ENCODE measurements around the gene ACADL. TPM values are rescaled to one million over a fixed set of nuclear protein-coding genes. Genes with fewer than 3 reads are reported as not detected.
A peak's percentile ranks its signal among the peaks of the same experiment; 100 is the strongest.

The ACADL gene
- total and polyA plus RNA-seq, 3 experiments from 2014 or later = not detected

DNA sequence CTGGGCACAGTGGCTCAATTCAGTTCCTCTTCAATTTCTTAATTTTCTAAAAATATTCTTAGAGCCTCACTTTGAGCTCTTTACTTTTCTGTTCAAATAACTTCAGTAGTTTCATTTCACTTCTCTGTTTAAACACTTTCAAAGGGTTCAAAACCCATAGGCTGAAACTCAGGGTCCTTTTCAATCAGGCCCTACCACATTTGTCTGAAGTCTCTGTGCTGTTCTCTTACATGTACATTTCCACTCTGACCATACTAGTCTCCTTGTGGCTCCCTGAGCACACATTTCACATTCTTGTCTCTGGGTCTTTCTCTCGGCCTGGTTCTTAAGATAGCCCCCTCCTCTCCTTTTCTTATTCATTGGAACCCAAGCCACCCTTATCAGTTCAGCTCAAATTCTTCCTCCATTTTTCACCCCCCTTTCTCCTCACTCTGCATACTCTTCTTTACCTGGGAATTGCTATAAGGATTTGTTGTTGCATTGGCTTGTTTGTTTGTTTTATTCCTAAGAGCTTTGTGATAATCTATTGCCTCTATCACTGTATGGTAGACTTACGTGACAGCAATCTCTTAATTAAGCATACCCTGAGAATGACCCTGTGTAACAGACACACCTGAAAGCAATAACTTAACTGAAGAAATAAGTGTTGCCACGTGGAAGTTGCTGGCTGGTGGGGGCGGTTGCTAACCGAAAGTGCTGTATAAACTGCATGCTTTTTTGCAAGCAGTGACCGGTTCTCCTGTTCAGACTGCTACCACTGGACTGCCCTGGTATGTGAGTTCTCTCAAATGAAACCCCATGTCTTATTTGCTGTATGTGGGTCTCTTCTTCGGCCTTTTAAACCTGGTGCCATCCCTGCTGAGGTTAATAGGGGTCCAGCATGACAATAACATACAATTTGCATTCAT, 27.7 kb upstream of the ACADL start:
- ChIA-PET POLR2A (no interaction called here), CTCF (interaction anchor here (1.3 kb wide), 1 partner anchor 12 kb away, joined by 3 read pairs; no protein-coding TSS in a partner anchor)
- Histone ChIP-seq H3K36me3 (ENCODE audit: insufficient read depth, low read length) (no peaks in the 10 kb centered on the region), H3K27ac (ENCODE audit: low read depth, low read length) (no peak overlapping the region), H3K4me3 (ENCODE audit: low read length) (no peak overlapping the region), H3K9me3 (ENCODE audit: low read length) (no peaks in the 10 kb centered on the region), H3K27me3 (ENCODE audit: insufficient read depth, low read length, poor library complexity, severe bottlenecking) (no peaks in the 10 kb centered on the region), H3K4me1 (ENCODE audit: insufficient read depth, low read length) (no peaks in the 10 kb centered on the region)
- peak overlapping the region in 1 of 8 donors; percentile 0 for H3K27ac Mint-ChIP-seq
- H3K4me1 Mint-ChIP-seq = no peaks in the 10 kb centered on the region
- no peak for DNase-seq
- H3K9me3 Mint-ChIP-seq = no peaks in the 10 kb centered on the region
- peaks cover 0 to 3% of the 10 kb centered on the region in 2 donors for H3K27me3 Mint-ChIP-seq
- H3K36me3 Mint-ChIP-seq = no peaks in the 10 kb centered on the region
- H3K4me3 Mint-ChIP-seq = no peak overlapping the region

DNA sequence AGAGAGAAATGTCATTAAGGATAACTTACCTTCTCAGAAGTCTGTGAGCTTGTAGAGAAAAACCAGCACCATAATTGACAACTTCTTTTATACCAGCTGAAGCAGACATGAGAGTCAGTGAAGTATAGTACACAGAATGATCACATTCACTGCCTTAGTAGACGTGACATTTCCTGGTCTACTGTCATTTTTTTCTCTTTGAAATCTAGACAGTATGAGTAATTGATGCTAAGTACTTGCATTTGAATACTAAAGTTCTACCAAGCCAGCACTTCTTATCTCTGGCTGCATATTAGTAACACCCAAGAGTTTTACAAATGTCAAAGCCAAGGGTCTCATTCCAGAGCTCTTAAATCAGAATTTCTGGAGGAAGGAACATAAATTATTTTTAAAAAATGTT, 25.4 kb upstream of the ACADL start:
- Mint-ChIP-seq H3K4me3 (no peak overlapping the region), H3K27ac (no peak overlapping the region), H3K4me1 (no peaks in the 10 kb centered on the region), H3K27me3 (peaks cover 4 to 10% of the 10 kb centered on the region in 2 donors), H3K9me3 (peaks cover 0 to 4% (median 0%) of the 10 kb centered on the region in 5 donors), H3K36me3 (no peaks in the 10 kb centered on the region)
- CTCF ChIA-PET = no interaction called here
- POLR2A ChIA-PET = no interaction called here
- Histone ChIP-seq H3K27ac (ENCODE audit: low read depth, low read length) (no peak overlapping the region), H3K4me3 (ENCODE audit: low read length) (no peak overlapping the region), H3K27me3 (ENCODE audit: insufficient read depth, low read length, poor library complexity, severe bottlenecking) (no peaks in the 10 kb centered on the region), H3K4me1 (ENCODE audit: insufficient read depth, low read length) (no peaks in the 10 kb centered on the region), H3K9me3 (ENCODE audit: low read length) (no peaks in the 10 kb centered on the region), H3K36me3 (ENCODE audit: insufficient read depth, low read length) (no peaks in the 10 kb centered on the region)
- no peak for DNase-seq

DNA sequence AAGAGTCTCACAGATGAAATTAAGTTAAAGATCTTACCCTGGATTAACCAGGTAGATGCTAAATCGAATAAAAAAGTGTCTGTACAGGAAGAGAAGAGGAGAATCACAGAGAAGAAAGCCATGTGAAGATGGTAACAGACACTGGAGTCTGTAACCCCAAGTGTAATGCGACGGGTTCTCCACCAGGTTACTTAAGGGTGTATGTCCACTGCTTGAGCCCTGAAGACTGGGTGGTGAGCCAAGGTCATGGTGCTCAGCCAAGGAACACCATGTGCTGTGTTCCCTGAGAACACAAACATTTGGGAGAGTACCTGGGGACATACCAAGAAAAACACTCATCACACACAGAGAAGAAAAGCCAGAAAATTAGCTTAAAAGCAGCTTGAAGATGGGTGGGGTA, 8.2 kb upstream of the ACADL start:
- no peaks in the 10 kb centered on the region for H3K27me3 ChIP-seq (ENCODE audit: insufficient read depth, low read length, poor library complexity, severe bottlenecking)
- Mint-ChIP-seq H3K4me1 (no peaks in the 10 kb centered on the region), H3K4me3 (no peak overlapping the region), H3K36me3 (no peaks in the 10 kb centered on the region), H3K9me3 (no peaks in the 10 kb centered on the region), H3K27ac (no peak overlapping the region), H3K27me3 (peaks cover 11 to 36% of the 10 kb centered on the region in 2 donors)
- H3K27ac ChIP-seq (ENCODE audit: low read depth, low read length) = no peak overlapping the region
- no peaks in the 10 kb centered on the region for H3K9me3 ChIP-seq (ENCODE audit: low read length)
- POLR2A ChIA-PET = no interaction called here
- CTCF ChIA-PET = no interaction called here
- no peaks in the 10 kb centered on the region for H3K36me3 ChIP-seq (ENCODE audit: insufficient read depth, low read length)
- DNase-seq = no peak
- H3K4me1 ChIP-seq (ENCODE audit: insufficient read depth, low read length) = no peaks in the 10 kb centered on the region
- H3K4me3 ChIP-seq (ENCODE audit: low read length) = no peak overlapping the region

DNA sequence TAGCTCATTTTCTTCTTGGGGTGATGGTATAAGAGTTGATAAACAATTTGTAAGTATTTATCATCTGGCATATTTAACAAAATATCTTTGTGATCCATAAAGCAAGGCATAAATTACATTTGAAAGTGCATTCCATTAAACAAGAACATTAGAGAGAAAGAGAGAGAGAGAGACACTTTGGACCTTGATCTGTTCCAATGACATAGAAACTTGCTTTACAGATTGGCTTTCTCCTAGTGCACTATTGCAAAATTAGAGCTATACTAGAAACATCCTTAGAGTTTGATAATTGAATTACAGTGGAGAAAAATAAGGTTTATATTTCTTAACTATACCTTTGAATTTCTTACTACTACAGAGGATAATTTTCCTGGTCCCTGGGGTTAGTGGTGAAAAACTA, 5.7 kb upstream of the ACADL start:
- H3K27ac Mint-ChIP-seq = no peak overlapping the region
- H3K9me3 Mint-ChIP-seq = no peaks in the 10 kb centered on the region
- no peak overlapping the region for H3K4me3 ChIP-seq (ENCODE audit: low read length)
- POLR2A ChIA-PET = no interaction called here
- peaks cover 13 to 37% of the 10 kb centered on the region in 2 donors for H3K27me3 Mint-ChIP-seq
- H3K27ac ChIP-seq (ENCODE audit: low read depth, low read length) = no peak overlapping the region
- no peak for DNase-seq
- no peaks in the 10 kb centered on the region for H3K9me3 ChIP-seq (ENCODE audit: low read length)
- H3K4me1 ChIP-seq (ENCODE audit: insufficient read depth, low read length) = no peaks in the 10 kb centered on the region
- H3K4me3 Mint-ChIP-seq = no peak overlapping the region
- no peaks in the 10 kb centered on the region for H3K27me3 ChIP-seq (ENCODE audit: insufficient read depth, low read length, poor library complexity, severe bottlenecking)
- H3K36me3 Mint-ChIP-seq = no peaks in the 10 kb centered on the region
- CTCF ChIA-PET = no interaction called here
- no peaks in the 10 kb centered on the region for H3K36me3 ChIP-seq (ENCODE audit: insufficient read depth, low read length)
- peaks cover 0 to 1% (median 0%) of the 10 kb centered on the region in 3 donors for H3K4me1 Mint-ChIP-seq

DNA sequence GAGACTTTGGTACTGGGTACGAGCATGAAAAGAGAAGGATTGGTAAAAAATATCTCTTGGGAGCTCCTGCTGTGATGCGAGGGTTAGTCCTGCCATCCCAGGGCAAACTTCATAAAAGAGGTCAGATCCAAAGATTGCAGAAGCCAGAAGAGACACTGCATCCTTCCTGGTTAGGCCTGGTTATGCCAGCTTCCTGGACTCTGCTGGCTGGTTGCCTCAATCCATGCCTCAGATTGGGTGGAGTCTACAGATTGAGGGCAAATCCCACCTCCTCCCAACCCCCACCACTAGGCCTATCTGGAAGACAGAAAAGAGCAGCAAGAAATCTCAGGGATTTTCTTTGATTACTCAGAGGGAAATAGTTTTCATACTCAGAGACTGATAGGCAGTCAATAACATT, 5.3 kb upstream of the ACADL start:
- Mint-ChIP-seq H3K9me3 (no peaks in the 10 kb centered on the region), H3K4me3 (no peak overlapping the region), H3K4me1 (peaks cover 0 to 3% (median 0%) of the 10 kb centered on the region in 3 donors), H3K27ac (no peak overlapping the region), H3K27me3 (peaks cover 13 to 42% of the 10 kb centered on the region in 2 donors), H3K36me3 (no peaks in the 10 kb centered on the region)
- POLR2A ChIA-PET = no interaction called here
- CTCF ChIA-PET = no interaction called here
- Histone ChIP-seq H3K27ac (ENCODE audit: low read depth, low read length) (no peak overlapping the region), H3K36me3 (ENCODE audit: insufficient read depth, low read length) (no peaks in the 10 kb centered on the region), H3K4me1 (ENCODE audit: insufficient read depth, low read length) (no peaks in the 10 kb centered on the region), H3K9me3 (ENCODE audit: low read length) (no peaks in the 10 kb centered on the region), H3K4me3 (ENCODE audit: low read length) (no peak overlapping the region), H3K27me3 (ENCODE audit: insufficient read depth, low read length, poor library complexity, severe bottlenecking) (no peaks in the 10 kb centered on the region)
- no peak for DNase-seq

DNA sequence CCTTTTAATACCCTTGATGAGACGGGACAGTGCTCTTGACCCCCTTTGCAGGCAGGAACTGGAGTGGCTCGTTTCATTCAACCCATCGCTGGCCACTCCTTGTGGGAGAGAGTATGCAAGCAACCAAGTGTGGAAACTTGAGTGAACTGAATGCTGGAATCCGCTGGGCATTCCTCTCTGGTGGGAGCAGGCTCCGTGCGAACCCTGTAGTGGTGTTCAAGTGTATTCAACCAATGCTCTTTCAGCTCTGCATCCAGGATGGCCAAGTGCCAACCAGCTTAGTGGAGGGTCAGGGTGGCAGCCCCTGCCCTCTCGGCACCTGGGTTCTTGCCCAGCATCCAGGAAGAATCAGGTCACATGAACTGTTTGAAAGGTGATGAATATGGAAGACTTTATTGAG, 3.3 kb upstream of the ACADL start:
- no peak for DNase-seq
- Histone ChIP-seq H3K4me1 (ENCODE audit: insufficient read depth, low read length) (no peaks in the 10 kb centered on the region), H3K36me3 (ENCODE audit: insufficient read depth, low read length) (no peaks in the 10 kb centered on the region), H3K27ac (ENCODE audit: low read depth, low read length) (no peak overlapping the region), H3K9me3 (ENCODE audit: low read length) (no peaks in the 10 kb centered on the region), H3K4me3 (ENCODE audit: low read length) (no peak overlapping the region), H3K27me3 (ENCODE audit: insufficient read depth, low read length, poor library complexity, severe bottlenecking) (peaks cover 2% of the 10 kb centered on the region)
- Mint-ChIP-seq H3K9me3 (no peaks in the 10 kb centered on the region), H3K4me3 (no peak overlapping the region), H3K27ac (no peak overlapping the region), H3K27me3 (peaks cover 13 to 55% of the 10 kb centered on the region in 2 donors), H3K4me1 (peaks cover 6 to 10% (median 7%) of the 10 kb centered on the region in 3 donors), H3K36me3 (peaks cover 0 to 3% (median 0%) of the 10 kb centered on the region in 3 donors)
- CTCF ChIA-PET = no interaction called here
- POLR2A ChIA-PET = no interaction called here

DNA sequence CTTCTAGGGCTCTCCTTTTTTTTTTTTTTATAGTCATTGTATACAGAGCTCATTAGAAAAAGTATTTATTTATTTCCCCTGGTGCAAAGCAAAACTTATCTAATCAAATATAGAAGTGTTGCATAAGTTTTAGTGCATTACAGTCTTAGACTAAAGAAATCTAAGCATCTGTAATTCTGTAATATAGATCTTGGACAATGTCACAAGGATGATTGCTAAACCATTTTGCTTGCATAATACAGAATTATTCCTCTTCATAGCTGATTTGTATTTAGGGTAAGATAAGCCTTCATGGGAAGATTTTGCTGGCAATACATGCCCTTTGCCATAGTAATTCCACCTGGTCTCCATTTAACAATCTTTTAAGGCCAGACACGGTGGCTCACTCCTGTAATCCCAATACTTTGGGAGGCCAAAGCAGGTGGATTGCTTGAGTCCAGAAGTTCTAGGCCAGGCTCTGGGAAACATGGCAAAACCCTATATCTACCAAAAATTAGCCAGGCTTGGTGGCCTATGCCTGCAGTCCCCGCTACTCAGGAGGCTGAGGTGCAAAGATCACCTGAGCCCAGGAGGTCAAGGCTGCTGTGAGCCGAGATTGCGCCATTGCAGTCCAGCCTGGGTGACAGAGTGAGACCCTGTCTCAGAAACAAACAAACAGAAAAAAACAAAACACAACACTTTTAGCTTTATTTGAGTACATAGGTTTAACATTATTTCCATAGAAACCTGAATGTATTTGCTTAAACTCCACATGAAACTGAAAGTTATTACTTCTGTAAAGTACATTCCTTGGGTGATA, 2.2 kb upstream of the ACADL start:
- CTCF ChIA-PET = no interaction called here
- DNase-seq = no peak
- H3K27ac Mint-ChIP-seq = no peak overlapping the region
- Histone ChIP-seq H3K9me3 (ENCODE audit: low read length) (no peaks in the 10 kb centered on the region), H3K36me3 (ENCODE audit: insufficient read depth, low read length) (no peaks in the 10 kb centered on the region), H3K4me3 (ENCODE audit: low read length) (no peak overlapping the region), H3K4me1 (ENCODE audit: insufficient read depth, low read length) (no peaks in the 10 kb centered on the region), H3K27ac (ENCODE audit: low read depth, low read length) (no peak overlapping the region), H3K27me3 (ENCODE audit: insufficient read depth, low read length, poor library complexity, severe bottlenecking) (peaks cover 8% of the 10 kb centered on the region)
- H3K4me1 Mint-ChIP-seq = peaks cover 6 to 10% (median 7%) of the 10 kb centered on the region in 3 donors
- no peak overlapping the region for H3K4me3 Mint-ChIP-seq
- peaks cover 22 to 57% of the 10 kb centered on the region in 2 donors for H3K27me3 Mint-ChIP-seq
- H3K9me3 Mint-ChIP-seq = no peaks in the 10 kb centered on the region
- POLR2A ChIA-PET = interaction anchor here (0.7 kb wide), 1 partner anchor 391 kb away, joined by 4 read pairs; no protein-coding TSS in a partner anchor
- peaks cover 0 to 3% (median 0%) of the 10 kb centered on the region in 3 donors for H3K36me3 Mint-ChIP-seq

DNA sequence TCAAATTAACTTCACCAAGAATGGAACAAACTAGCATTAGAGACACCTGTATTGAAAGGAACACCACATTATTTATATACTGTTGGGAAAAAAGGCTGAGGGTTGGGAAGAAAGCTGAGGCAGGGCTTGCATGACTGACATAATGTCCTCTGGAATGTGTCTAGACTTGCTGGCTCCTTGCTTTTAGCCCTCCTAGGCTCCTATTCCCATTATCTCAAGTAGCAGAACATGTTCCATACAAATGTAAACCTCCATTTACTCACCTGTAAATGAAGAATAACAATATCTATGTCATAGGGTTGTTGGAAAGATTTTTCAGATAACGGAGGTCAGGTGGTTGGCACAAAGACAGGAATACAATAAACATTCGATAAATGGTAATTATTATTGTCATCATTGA, 976 bp upstream of the ACADL start:
- no peak overlapping the region for H3K27ac ChIP-seq (ENCODE audit: low read depth, low read length)
- Mint-ChIP-seq H3K36me3 (peaks cover 0 to 3% (median 0%) of the 10 kb centered on the region in 3 donors), H3K27ac (no peak overlapping the region), H3K4me1 (peaks cover 6 to 10% (median 7%) of the 10 kb centered on the region in 3 donors), H3K9me3 (no peaks in the 10 kb centered on the region), H3K4me3 (no peak overlapping the region), H3K27me3 (peaks cover 29 to 64% of the 10 kb centered on the region in 2 donors)
- no peaks in the 10 kb centered on the region for H3K4me1 ChIP-seq (ENCODE audit: insufficient read depth, low read length)
- peaks cover 8% of the 10 kb centered on the region for H3K27me3 ChIP-seq (ENCODE audit: insufficient read depth, low read length, poor library complexity, severe bottlenecking)
- no peaks in the 10 kb centered on the region for H3K36me3 ChIP-seq (ENCODE audit: insufficient read depth, low read length)
- no peak overlapping the region for H3K4me3 ChIP-seq (ENCODE audit: low read length)
- no peaks in the 10 kb centered on the region for H3K9me3 ChIP-seq (ENCODE audit: low read length)
- no peak for DNase-seq
- ChIA-PET POLR2A (no interaction called here), CTCF (no interaction called here)

Measured in CD8-positive, alpha-beta memory T cell (primary cell).